IgD-negative memory B cell (primary cell): Measurements from ENCODE around the gene STAT3. TPM values are rescaled to one million over a fixed set of nuclear protein-coding genes. Genes with fewer than 3 reads are reported as not detected.
A peak's percentile ranks its signal among the peaks of the same experiment; 100 is the strongest.

Experiments used
- H3K27ac Mint-ChIP-seq, 3 donors: one replicate each; pipeline ENCODE4 v1.8.0; 2020 to 2022; ENCODE audit warnings: mild to moderate bottlenecking in 3 of 3, mixed read lengths in 3 of 3, moderate library complexity in 1 of 3
- H3K27me3 Mint-ChIP-seq: one replicate; pipeline ENCODE4 v1.8.0; 2021; ENCODE audit warnings: mixed read lengths
- H3K36me3 Mint-ChIP-seq: one replicate; pipeline ENCODE4 v1.8.0; 2020; ENCODE audit warnings: mild to moderate bottlenecking, mixed read lengths
- H3K4me1 Mint-ChIP-seq, 3 donors: one replicate each; pipeline ENCODE4 v1.8.0; 2020 to 2022; ENCODE audit warnings: mixed read lengths in 3 of 3, mild to moderate bottlenecking in 1 of 3
- H3K4me3 Mint-ChIP-seq, 4 donors: one replicate each; pipeline ENCODE4 v1.8.0; 2020 to 2022; ENCODE audit warnings: mild to moderate bottlenecking in 4 of 4, mixed read lengths in 4 of 4, moderate library complexity in 3 of 4
- H3K9me3 Mint-ChIP-seq, 3 donors: one replicate each; pipeline ENCODE4 v1.8.0; 2020 to 2021; ENCODE audit warnings: mixed read lengths in 3 of 3, mild to moderate bottlenecking in 1 of 3
- polyA plus RNA-seq: library from polyadenylated mRNA; unstranded; fragments of 300-500 nt; fragmentation: Illumina TruSeq; gene quantifications from one replicate; pipeline ENCODE4 v1.2.3, GENCODE V29; 2021

The STAT3 gene
- polyA plus RNA-seq, 1 donor from 2014 or later = 106 TPM

- Mint-ChIP-seq H3K9me3 (no peaks in the 10 kb centered on the region), H3K27ac (no peak overlapping the region), H3K36me3 (no peaks in the 10 kb centered on the region), H3K27me3 (peaks cover 4% of the 10 kb centered on the region), H3K4me1 (peaks cover 7 to 13% (median 7%) of the 10 kb centered on the region in 3 donors), H3K4me3 (peak overlapping the region in 2 of 4 donors; percentile 41 to 68)
Observed at GRCh38 chr17:42414704-42415409, 26.6 kb upstream of the STAT3 start.

GRCh38 chr17:42413464-42414040, 25.3 kb upstream of the STAT3 start:
- Mint-ChIP-seq H3K36me3 (no peaks in the 10 kb centered on the region), H3K4me1 (peaks cover 7 to 13% (median 8%) of the 10 kb centered on the region in 3 donors), H3K27ac (no peak overlapping the region), H3K27me3 (peaks cover 2% of the 10 kb centered on the region), H3K9me3 (no peaks in the 10 kb centered on the region), H3K4me3 (peak overlapping the region in 1 of 4 donors; percentile 72)

GRCh38 chr17:42411905-42412679, 23.9 kb upstream of the STAT3 start:
- Mint-ChIP-seq H3K4me3 (no peak overlapping the region), H3K9me3 (no peaks in the 10 kb centered on the region), H3K27me3 (peaks cover 2% of the 10 kb centered on the region), H3K27ac (no peak overlapping the region), H3K36me3 (peaks cover 2% of the 10 kb centered on the region), H3K4me1 (peaks cover 13 to 17% (median 13%) of the 10 kb centered on the region in 3 donors)

- Mint-ChIP-seq H3K9me3 (no peaks in the 10 kb centered on the region), H3K36me3 (peaks cover 2% of the 10 kb centered on the region), H3K27me3 (peaks cover 2% of the 10 kb centered on the region), H3K27ac (no peak overlapping the region), H3K4me1 (peaks cover 13 to 20% (median 13%) of the 10 kb centered on the region in 3 donors), H3K4me3 (peak overlapping the region in 1 of 4 donors; percentile 28)
Observed at GRCh38 chr17:42411361-42411760, 23.1 kb upstream of the STAT3 start.

GRCh38 chr17:42410319-42410685, 22.1 kb upstream of the STAT3 start:
- Mint-ChIP-seq H3K4me3 (no peak overlapping the region), H3K4me1 (peaks cover 15 to 22% (median 18%) of the 10 kb centered on the region in 3 donors), H3K27ac (no peak overlapping the region), H3K9me3 (no peaks in the 10 kb centered on the region), H3K27me3 (peaks cover 4% of the 10 kb centered on the region), H3K36me3 (peaks cover 2% of the 10 kb centered on the region)

DNA sequence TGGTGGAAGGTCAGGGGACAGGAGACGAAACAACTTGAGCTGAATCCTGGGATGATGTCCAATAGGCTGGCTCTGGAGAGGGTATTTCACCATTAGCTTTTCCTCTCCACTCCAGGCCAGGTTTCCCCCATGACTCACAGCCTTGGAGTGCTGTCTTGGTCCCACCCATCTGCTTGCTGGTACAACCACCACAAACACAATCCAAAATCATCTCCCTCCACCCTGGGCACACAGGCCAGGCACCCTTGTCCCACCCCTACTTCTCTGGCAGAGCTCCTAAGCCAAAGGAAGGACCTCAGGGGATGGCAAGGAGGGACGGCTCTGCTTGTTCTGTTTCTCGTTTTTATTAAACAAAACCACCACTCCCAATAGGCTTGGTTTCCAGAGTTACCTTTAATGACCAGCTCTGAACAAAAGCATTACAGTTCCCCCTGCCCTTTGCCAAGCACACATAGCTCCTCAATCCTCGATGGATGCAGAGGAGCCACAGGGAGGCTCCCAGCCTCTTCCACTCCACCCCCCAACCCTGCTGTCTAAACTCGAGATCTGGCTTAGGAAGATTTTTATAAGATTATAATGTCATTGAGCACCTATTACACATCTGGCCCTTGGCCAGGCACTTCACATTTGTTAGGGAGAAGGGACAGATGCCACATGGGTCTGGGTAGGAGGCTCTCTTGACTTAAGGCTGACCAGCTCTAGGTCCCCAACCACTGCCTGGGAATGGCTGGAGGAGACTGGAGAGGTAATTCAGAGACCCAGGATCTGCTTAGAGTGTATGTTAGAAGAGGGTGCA, 21.5 kb upstream of the STAT3 start:
- no peak overlapping the region for H3K27ac Mint-ChIP-seq
- H3K9me3 Mint-ChIP-seq = no peaks in the 10 kb centered on the region
- peaks cover 2% of the 10 kb centered on the region for H3K36me3 Mint-ChIP-seq
- no peak overlapping the region for H3K4me3 Mint-ChIP-seq
- H3K27me3 Mint-ChIP-seq = peaks cover 4% of the 10 kb centered on the region
- peaks cover 10 to 18% (median 18%) of the 10 kb centered on the region in 3 donors for H3K4me1 Mint-ChIP-seq

GRCh38 chr17:42408061-42408460, 19.8 kb upstream of the STAT3 start:
- no peaks in the 10 kb centered on the region for H3K9me3 Mint-ChIP-seq

GRCh38 chr17:42407289-42407836, 19.1 kb upstream of the STAT3 start:
- Mint-ChIP-seq H3K4me1 (peaks cover 10 to 15% (median 14%) of the 10 kb centered on the region in 3 donors), H3K9me3 (no peaks in the 10 kb centered on the region), H3K4me3 (peak overlapping the region in 2 of 4 donors; percentile 6 to 87), H3K27ac (peak overlapping the region in 2 of 3 donors; percentile 27 to 56), H3K36me3 (peaks cover 2% of the 10 kb centered on the region), H3K27me3 (peaks cover 4% of the 10 kb centered on the region)

More at GRCh38 chr17:42408061-42408460, 19.8 kb upstream of the STAT3 start:
- H3K27ac Mint-ChIP-seq = no peak overlapping the region
- H3K36me3 Mint-ChIP-seq = peaks cover 2% of the 10 kb centered on the region
- H3K4me1 Mint-ChIP-seq = peaks cover 10 to 15% (median 14%) of the 10 kb centered on the region in 3 donors
- H3K4me3 Mint-ChIP-seq = no peak overlapping the region
- peaks cover 4% of the 10 kb centered on the region for H3K27me3 Mint-ChIP-seq

- peaks cover 9 to 14% (median 12%) of the 10 kb centered on the region in 3 donors for H3K4me1 Mint-ChIP-seq
- H3K36me3 Mint-ChIP-seq = peaks cover 2% of the 10 kb centered on the region
- H3K4me3 Mint-ChIP-seq = no peak overlapping the region
- H3K9me3 Mint-ChIP-seq = no peaks in the 10 kb centered on the region
- peaks cover 3% of the 10 kb centered on the region for H3K27me3 Mint-ChIP-seq
- H3K27ac Mint-ChIP-seq = no peak overlapping the region
Observed at GRCh38 chr17:42406615-42407288, 18.5 kb upstream of the STAT3 start.

DNA sequence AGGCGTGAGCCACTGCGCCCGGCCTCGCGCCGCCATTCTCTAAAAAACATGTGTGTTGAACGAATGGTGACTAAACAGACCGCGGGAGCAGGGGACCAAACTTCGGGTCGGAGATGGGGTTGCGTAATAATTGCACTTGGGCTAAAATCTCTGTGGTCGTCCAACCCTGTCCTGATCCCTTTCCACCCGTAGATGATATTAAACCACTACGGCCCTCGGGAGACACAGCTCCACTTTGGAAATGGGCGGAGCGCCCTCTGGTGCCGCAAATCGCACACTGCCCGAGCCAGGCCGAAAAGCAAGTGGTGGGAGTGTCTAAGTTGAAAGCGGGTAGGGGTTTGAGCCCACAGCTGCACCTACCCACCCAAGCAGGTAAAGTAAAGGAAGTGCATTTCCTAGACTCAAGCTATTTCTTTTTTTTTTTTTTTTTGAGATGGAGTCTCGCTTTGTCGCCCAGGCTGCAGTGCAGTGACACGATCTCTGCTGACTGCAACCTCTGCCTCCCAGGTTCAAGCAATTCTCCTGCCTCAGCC, 17.8 kb upstream of the STAT3 start:
- peak overlapping the region in 2 of 3 donors; percentile 46 to 61 for H3K27ac Mint-ChIP-seq

GRCh38 chr17:42405076-42405475, 16.8 kb upstream of the STAT3 start:
- no peaks in the 10 kb centered on the region for H3K9me3 Mint-ChIP-seq
- H3K36me3 Mint-ChIP-seq = peaks cover 2% of the 10 kb centered on the region
- peaks cover 2% of the 10 kb centered on the region for H3K27me3 Mint-ChIP-seq
- peaks cover 9 to 13% (median 10%) of the 10 kb centered on the region in 3 donors for H3K4me1 Mint-ChIP-seq
- H3K4me3 Mint-ChIP-seq = no peak overlapping the region
- H3K27ac Mint-ChIP-seq = no peak overlapping the region

More for the DNA sequence above, 17.8 kb upstream of the STAT3 start:
- H3K9me3 Mint-ChIP-seq = no peaks in the 10 kb centered on the region
- peaks cover 9 to 14% (median 10%) of the 10 kb centered on the region in 3 donors for H3K4me1 Mint-ChIP-seq
- peaks cover 2% of the 10 kb centered on the region for H3K27me3 Mint-ChIP-seq
- peaks cover 2% of the 10 kb centered on the region for H3K36me3 Mint-ChIP-seq
- H3K4me3 Mint-ChIP-seq = peak overlapping the region in 2 of 4 donors; percentile 49 to 73

GRCh38 chr17:42404326-42405055, 16.2 kb upstream of the STAT3 start:
- H3K27ac Mint-ChIP-seq = peak overlapping the region in 1 of 3 donors; percentile 16
- H3K4me1 Mint-ChIP-seq = peaks cover 10% of the 10 kb centered on the region in 3 donors
- peaks cover 2% of the 10 kb centered on the region for H3K36me3 Mint-ChIP-seq
- no peak overlapping the region for H3K4me3 Mint-ChIP-seq
- peaks cover 2% of the 10 kb centered on the region for H3K27me3 Mint-ChIP-seq
- no peaks in the 10 kb centered on the region for H3K9me3 Mint-ChIP-seq

DNA sequence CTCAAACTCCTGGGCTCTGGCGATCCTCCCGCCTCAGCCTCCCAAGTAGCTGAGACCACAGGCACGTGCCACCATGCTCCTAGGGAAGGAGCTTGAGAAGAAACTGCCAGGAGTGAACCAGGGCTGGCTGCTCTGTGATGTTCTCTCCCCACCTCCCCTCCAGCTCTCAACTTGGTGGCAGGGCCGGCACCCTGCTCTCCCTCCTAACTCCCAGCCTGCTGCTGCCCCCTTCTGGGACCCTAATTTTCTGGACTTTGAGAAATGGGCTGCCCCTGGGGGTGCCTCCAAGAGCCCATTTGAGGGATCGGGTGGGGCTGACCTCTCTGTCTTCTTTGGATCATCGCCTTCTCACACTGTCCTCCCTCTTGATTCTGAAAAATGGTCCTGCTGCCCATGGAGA, 14.9 kb upstream of the STAT3 start:
- Mint-ChIP-seq H3K27me3 (peaks cover 2% of the 10 kb centered on the region), H3K4me1 (peaks cover 10 to 12% (median 10%) of the 10 kb centered on the region in 3 donors), H3K9me3 (no peaks in the 10 kb centered on the region), H3K36me3 (peaks cover 2% of the 10 kb centered on the region), H3K4me3 (no peak overlapping the region), H3K27ac (peak overlapping the region in 1 of 3 donors; percentile 76)
